ENCODE results near the gene SOX10.

Gene SOX10

GRCh38 chr22:38005943-38006342 lies 21.6 kb upstream of the SOX10 start:
- in situ Hi-C loops (cut with MboI; ENCODE audit: low pct_unique_long_range_greater_than_20kb, low sequenced_read_pairs, unreplicated experiment): no loop called here
- TF ChIP-seq CTCF (IDR thresholded peaks at IDR 0.05; ENCODE audit: extremely low read depth, insufficient read depth, missing control alignments): no peak
- no peak for DNase-seq (ENCODE audit: low spot score)

GRCh38 chr22:37999640-38000272 lies 15.4 kb upstream of the SOX10 start:
- in situ Hi-C loops (cut with MboI; ENCODE audit: low pct_unique_long_range_greater_than_20kb, low sequenced_read_pairs, unreplicated experiment): no loop called here
- no peak for DNase-seq (ENCODE audit: low spot score)
- TF ChIP-seq CTCF (IDR thresholded peaks at IDR 0.05; ENCODE audit: extremely low read depth, insufficient read depth, missing control alignments): no peak

GRCh38 chr22:37999236-37999635 lies 14.9 kb upstream of the SOX10 start:
- TF ChIP-seq CTCF (IDR thresholded peaks at IDR 0.05; ENCODE audit: extremely low read depth, insufficient read depth, missing control alignments): no peak
- no peak for DNase-seq (ENCODE audit: low spot score)
- in situ Hi-C loops (cut with MboI; ENCODE audit: low pct_unique_long_range_greater_than_20kb, low sequenced_read_pairs, unreplicated experiment): no loop called here

GRCh38 chr22:37998543-37998942 lies 14.2 kb upstream of the SOX10 start:
- TF ChIP-seq CTCF (IDR thresholded peaks at IDR 0.05; ENCODE audit: extremely low read depth, insufficient read depth, missing control alignments): no peak
- DNase-seq (ENCODE audit: low spot score): no peak
- in situ Hi-C loops (cut with MboI; ENCODE audit: low pct_unique_long_range_greater_than_20kb, low sequenced_read_pairs, unreplicated experiment): no loop called here

- TF ChIP-seq CTCF (IDR thresholded peaks at IDR 0.05; ENCODE audit: extremely low read depth, insufficient read depth, missing control alignments): no peak
- in situ Hi-C loops (cut with MboI; ENCODE audit: low pct_unique_long_range_greater_than_20kb, low sequenced_read_pairs, unreplicated experiment): no loop called here
- DNase-seq (ENCODE audit: low spot score): no peak
These were observed 12.3 kb upstream of the SOX10 start for GRCh38 chr22:37996515-37997246.

- in situ Hi-C loops (cut with MboI; ENCODE audit: low pct_unique_long_range_greater_than_20kb, low sequenced_read_pairs, unreplicated experiment): no loop called here
- TF ChIP-seq CTCF (IDR thresholded peaks at IDR 0.05; ENCODE audit: extremely low read depth, insufficient read depth, missing control alignments): no peak
- no peak for DNase-seq (ENCODE audit: low spot score)
These were observed 11.7 kb upstream of the SOX10 start for GRCh38 chr22:37996079-37996478.

Measured in GM13977 (cell line).